H1 (cell line): Measurements from ENCODE around the gene FAM81A. TPM values are rescaled to one million over a fixed set of nuclear protein-coding genes. Genes with fewer than 3 reads are reported as not detected.

Experiments used
- CTCF ChIA-PET: fragments of 300-600 bp; sonication (Branson Sonifier 250); formaldehyde crosslinking; loops from one replicate; lab custom pipeline; 2021; ENCODE audit not compliant: partially characterized antibody; lab: Charles Lee
- POLR2A ChIA-PET: fragments of 300-600 bp; sonication (Branson Sonifier 250); formaldehyde crosslinking; loops from one replicate; lab custom pipeline; 2021; ENCODE audit warnings: inconsistent platforms; ENCODE audit not compliant: partially characterized antibody; lab: Charles Lee
- DNase-seq, 2 experiments: peaks; one replicate each; pipeline versions ENCODE4 v3.0.0 to v3.0.0-alpha.2; 2010 to 2022; ENCODE audit warnings: low spot score in 2 of 2, low read depth in 1 of 2, mixed read lengths in 1 of 2
- FAIRE-seq: peaks from 2 replicates; lab custom pipeline; 2011; peaks lifted over from hg19 to GRCh38; lab: Jason Lieb, UNC
- H2AFZ ChIP-seq: 2 replicates; pipeline ENCODE4 v1.8.1; 2012; ENCODE audit warnings: low read length, inconsistent platforms
- H2AK5ac ChIP-seq: 2 replicates; pipeline ENCODE4 v1.6.1; 2013; ENCODE audit warnings: low read depth, low read length
- H2BK120ac ChIP-seq: replicated peaks from 2 replicates; pipeline ENCODE3; 2013; ENCODE audit warnings: low read depth, low read length, inconsistent platforms
- H2BK12ac ChIP-seq: 2 replicates; pipeline ENCODE4 v1.6.1; 2013; ENCODE audit warnings: low read depth, low read length
- H2BK15ac ChIP-seq: 2 replicates; pipeline ENCODE4 v1.6.1; 2013; ENCODE audit warnings: low read length
- H2BK20ac ChIP-seq: 2 replicates; pipeline ENCODE4 v1.6.1; 2013; ENCODE audit warnings: low read length
- H2BK5ac ChIP-seq: 2 replicates; pipeline ENCODE4 v1.6.1; 2013; ENCODE audit warnings: low read depth, low read length
- H3K14ac ChIP-seq: 2 replicates; pipeline ENCODE4 v1.6.1; 2013; ENCODE audit warnings: inconsistent platforms; ENCODE audit not compliant: insufficient read length
- H3K18ac ChIP-seq: 2 replicates; pipeline ENCODE4 v1.6.1; 2013; ENCODE audit warnings: low read length; ENCODE audit errors: extremely low read depth
- H3K23ac ChIP-seq: 2 replicates; pipeline ENCODE4 v1.6.1; 2013; ENCODE audit warnings: inconsistent platforms; ENCODE audit not compliant: insufficient read length
- H3K23me2 ChIP-seq: 2 replicates; pipeline ENCODE4 v1.6.1; 2013; ENCODE audit warnings: low read depth, low read length
- H3K27ac ChIP-seq: 2 replicates; pipeline ENCODE4 v1.6.1; 2011; ENCODE audit warnings: low read depth, low read length, inconsistent platforms
- H3K27me3 ChIP-seq, 4 experiments: replicated peaks in 1 of 4; 1 replicate in 1 of 4; 2 replicates in 3 of 4; pipeline versions ENCODE4 v1.6.1 to v1.8.1; 2011 to 2013; ENCODE audit warnings: low read length in 3 of 4, mild to moderate bottlenecking in 3 of 4, inconsistent platforms in 2 of 4, mixed read lengths in 2 of 4, moderate library complexity in 1 of 4; ENCODE audit not compliant: control insufficient read depth in 3 of 4, insufficient read depth in 3 of 4; ENCODE audit errors: extremely low read depth in 1 of 4
- H3K36me3 ChIP-seq, 4 experiments: 2 replicates each; pipeline versions ENCODE4 v1.6.1 to v1.8.1; 2011 to 2013; ENCODE audit warnings: mild to moderate bottlenecking in 4 of 4, low read length in 3 of 4, moderate library complexity in 2 of 4, control low read depth in 1 of 4, inconsistent platforms in 1 of 4; ENCODE audit not compliant: insufficient read depth in 4 of 4, control insufficient read depth in 2 of 4
- H3K4ac ChIP-seq: replicated peaks from 2 replicates; pipeline ENCODE3; 2013; ENCODE audit warnings: low read length, low read depth, mixed read lengths, inconsistent platforms; ENCODE audit not compliant: insufficient read length
- H3K4me1 ChIP-seq, 4 experiments: replicated peaks in 1 of 4; 1 replicate in 1 of 4; 2 replicates in 3 of 4; pipeline versions ENCODE4 v1.6.1 to v1.8.1; 2011 to 2013; ENCODE audit warnings: low read length in 3 of 4, inconsistent platforms in 2 of 4, mixed read lengths in 1 of 4; ENCODE audit not compliant: insufficient read depth in 4 of 4, control insufficient read depth in 3 of 4
- H3K4me2 ChIP-seq, 2 experiments: 2 replicates each; pipeline versions ENCODE4 v1.6.1 to v1.8.1; 2011 to 2013; ENCODE audit warnings: low read depth in 2 of 2, low read length in 2 of 2, control low read depth in 1 of 2, inconsistent platforms in 1 of 2, mild to moderate bottlenecking in 1 of 2; ENCODE audit not compliant: insufficient read depth in 1 of 2
- H3K4me3 ChIP-seq, 4 experiments: fragments of 200-600, 300-600 bp in 1 of 4; sonication (generic), shearing (Covaris generic), sonication (Bioruptor Twin) in 1 of 4; 2 replicates each; pipeline versions ENCODE4 v1.5.1 to v1.8.1; 2011 to 2016; ENCODE audit warnings: low read length in 4 of 4, low read depth in 3 of 4, control low read depth in 2 of 4, inconsistent platforms in 2 of 4, mild to moderate bottlenecking in 2 of 4, mixed read lengths in 1 of 4, moderate library complexity in 1 of 4; ENCODE audit not compliant: insufficient read depth in 2 of 4; ENCODE audit errors: extremely low read depth in 1 of 4
- H3K56ac ChIP-seq: replicated peaks from 2 replicates; pipeline ENCODE3; 2013; ENCODE audit warnings: low read depth, mild to moderate bottlenecking, mixed read lengths, low read length, inconsistent platforms; ENCODE audit not compliant: insufficient read length
- H3K79me1 ChIP-seq: 2 replicates; pipeline ENCODE4 v1.6.1; 2013; ENCODE audit warnings: low read depth, low read length, control low read depth
- H3K79me2 ChIP-seq, 2 experiments: 2 replicates each; pipeline versions ENCODE4 v1.6.1 to v1.8.1; 2012 to 2013; ENCODE audit warnings: low read length in 2 of 2, mild to moderate bottlenecking in 2 of 2, inconsistent platforms in 1 of 2; ENCODE audit not compliant: insufficient read depth in 2 of 2, control insufficient read depth in 1 of 2
- H3K9ac ChIP-seq, 4 experiments: replicated peaks in 1 of 4; 1 replicate in 1 of 4; 2 replicates in 3 of 4; pipeline versions ENCODE4 v1.6.1 to v1.8.1; 2011 to 2013; ENCODE audit warnings: low read depth in 3 of 4, low read length in 3 of 4, control low read depth in 2 of 4, mild to moderate bottlenecking in 2 of 4, moderate library complexity in 2 of 4, inconsistent platforms in 1 of 4; ENCODE audit errors: extremely low read depth in 1 of 4
- H3K9me3 ChIP-seq, 2 experiments: 2 replicates each; pipeline versions ENCODE4 v1.6.1 to v1.8.1; 2012 to 2013; ENCODE audit warnings: mild to moderate bottlenecking in 2 of 2, moderate library complexity in 2 of 2, control low read depth in 1 of 2, inconsistent platforms in 1 of 2, low read depth in 1 of 2, low read length in 1 of 2, mixed read lengths in 1 of 2; ENCODE audit not compliant: insufficient read depth in 2 of 2
- H4K20me1 ChIP-seq, 2 experiments: replicated peaks in 1 of 2; 2 replicates each; pipeline versions ENCODE3 to v1.8.1; 2011 to 2013; ENCODE audit warnings: inconsistent platforms in 2 of 2, low read length in 2 of 2, mild to moderate bottlenecking in 1 of 2; ENCODE audit not compliant: insufficient read depth in 2 of 2, control insufficient read depth in 1 of 2
- H4K5ac ChIP-seq: 2 replicates; pipeline ENCODE4 v1.6.1; 2013; ENCODE audit warnings: low read length, low read depth, mixed read lengths, inconsistent platforms; ENCODE audit not compliant: insufficient read length
- H4K8ac ChIP-seq: 2 replicates; pipeline ENCODE4 v1.8.0; 2013; ENCODE audit warnings: mild to moderate bottlenecking, moderate library complexity, low read length, inconsistent platforms; ENCODE audit not compliant: insufficient read depth; ENCODE audit errors: extremely low read depth
- H4K91ac ChIP-seq: replicated peaks from 2 replicates; pipeline ENCODE3; 2013; ENCODE audit warnings: low read length, mixed read lengths, inconsistent platforms; ENCODE audit not compliant: insufficient read length
- BCL11A ChIP-seq, 2 experiments: IDR thresholded peaks; one replicate each; pipeline ENCODE4 v1.6.1; 2011; ENCODE audit warnings: low read depth in 2 of 2, low read length in 2 of 2, mild to moderate bottlenecking in 2 of 2
- BRCA1 ChIP-seq: IDR thresholded peaks from 2 replicates; pipeline ENCODE4 v1.6.1; 2012; ENCODE audit warnings: low read depth, low read length, improper control_type of control experiment
- CEBPB ChIP-seq: IDR thresholded peaks from 2 replicates; pipeline ENCODE4 v1.6.1; 2012; ENCODE audit warnings: low read depth, low read length
- EP300 ChIP-seq, 2 experiments: IDR thresholded peaks; 1 replicate in 1 of 2; 2 replicates in 1 of 2; pipeline ENCODE4 v1.6.1; 2011 to 2012; ENCODE audit warnings: low read depth in 2 of 2, low read length in 2 of 2, mild to moderate bottlenecking in 2 of 2, borderline replicate concordance in 1 of 2, inconsistent platforms in 1 of 2, moderate library complexity in 1 of 2
- HDAC6 ChIP-seq: IDR thresholded peaks from one replicate; pipeline ENCODE4 v1.7.1; 2012; ENCODE audit warnings: low read depth, mild to moderate bottlenecking, inconsistent platforms, low read length, moderate library complexity
- JUN ChIP-seq: IDR thresholded peaks from 2 replicates; pipeline ENCODE4 v1.6.1; 2011; ENCODE audit warnings: low read depth, mild to moderate bottlenecking, improper control_type of control experiment, low read length
- JUND ChIP-seq: IDR thresholded peaks from 2 replicates; pipeline ENCODE4 v1.6.1; 2011; ENCODE audit warnings: mild to moderate bottlenecking, improper control_type of control experiment, low read length
- MAX ChIP-seq: IDR thresholded peaks from 2 replicates; pipeline ENCODE4 v1.6.1; 2012; ENCODE audit warnings: inconsistent platforms
- RBBP5 ChIP-seq: IDR thresholded peaks from 2 replicates; pipeline ENCODE4 v1.7.1; 2012; ENCODE audit warnings: low read depth, mild to moderate bottlenecking, inconsistent platforms, low read length, moderate library complexity, borderline replicate concordance
- SIX5 ChIP-seq: IDR thresholded peaks from 2 replicates; pipeline ENCODE4 v1.6.1; 2011; ENCODE audit warnings: mild to moderate bottlenecking, low read depth, low read length
- SUZ12 ChIP-seq: fragments of 200-600 bp; sonication (generic); IDR thresholded peaks from 2 replicates; pipeline ENCODE4 v1.6.1; 2012; ENCODE audit warnings: mild to moderate bottlenecking, inconsistent platforms, low read length, moderate library complexity, mixed read lengths
- TAF7 ChIP-seq: optimal IDR thresholded peaks from 2 replicates; pipeline ENCODE3; 2011; ENCODE audit warnings: low read depth, mild to moderate bottlenecking, inconsistent platforms, low read length, moderate library complexity, borderline replicate concordance
- ZNF274 ChIP-seq: IDR thresholded peaks from 2 replicates; pipeline ENCODE4 v1.7.0; 2012; ENCODE audit warnings: low read length, borderline replicate concordance; ENCODE audit errors: extremely low read depth
- WGBS, 2 experiments: shearing (Covaris generic) in 1 of 2; methylation state at CpG; one replicate each; pipeline versions ENCODE4 v1.1.6 to v1.1.7; 2013 to 2015; ENCODE audit warnings: low lambda C conversion rate in 2 of 2, mixed read lengths in 2 of 2, inconsistent platforms in 1 of 2, low coverage in 1 of 2, missing lambda C conversion rate in 1 of 2; ENCODE audit not compliant: insufficient replicate concordance in 2 of 2, insufficient coverage in 1 of 2, insufficient read length in 1 of 2; ENCODE audit errors: extremely low coverage in 1 of 2, missing lambda C conversion rate in 1 of 2; 5-methylcytosine and 5-hydroxymethylcytosine counted together
- polyA plus RNA-seq, 7 experiments: library from polyadenylated mRNA; depleted of rRNA in 3 of 7; stranded (reverse) in 5 of 7; unstranded in 2 of 7; fragments of >200 nt in 5 of 7; fragments of 200-250 nt in 2 of 7; gene quantifications; 1 replicate in 5 of 7; 2 replicates in 1 of 7; 4 replicates in 1 of 7; pipeline versions ENCODE4 v1.2.1 to v1.2.3, GENCODE V29; 2011 to 2013; ENCODE audit warnings: missing spikeins in 2 of 7, mixed read lengths in 2 of 7
- total RNA-seq: library from RNA; stranded (reverse); fragmentation: NEBNext Ultra II Directional; extraction: Animal tissue kit (Norgen Biotek cat#: 25700); gene quantifications from 2 replicates; pipeline ENCODE4 v1.2.1, GENCODE V29; 2021

Gene FAM81A
- total and polyA plus RNA-seq, 2 of the 8 experiments (the other 6 are each of a cell fraction or from before 2014, with no cell fraction given): 0.56 to 3.0 TPM

GRCh38 chr15:59516655-59517461, 78.9 kb downstream of the FAM81A start:
- FAIRE-seq: no peak
- no peak for TF ChIP-seq BRCA1
- no peak for TF ChIP-seq RBBP5
- no peak for TF ChIP-seq HDAC6
- no peak for TF ChIP-seq EP300 (IDR thresholded peaks at IDR 0.05; ENCODE audit: borderline replicate concordance in 1 of 2, low read depth in 2 of 2, low read length in 2 of 2)
- TF ChIP-seq TAF7: no peak
- no peak for TF ChIP-seq CEBPB
- TF ChIP-seq SUZ12: no peak
- no peak for TF ChIP-seq JUN
- TF ChIP-seq JUND: no peak
- TF ChIP-seq MAX: no peak
- no peak for TF ChIP-seq SIX5
- no peak for TF ChIP-seq ZNF274
- TF ChIP-seq BCL11A (IDR thresholded peaks at IDR 0.05; ENCODE audit: low read depth in 2 of 2, low read length in 2 of 2): no peak

More at GRCh38 chr15:59516655-59517461, 78.9 kb downstream of the FAM81A start:
- H3K56ac ChIP-seq: no peak overlapping the region
- H3K4me2 ChIP-seq: no peak overlapping the region
- no peaks in the 10 kb centered on the region for H4K20me1 ChIP-seq
- no peaks in the 10 kb centered on the region for H3K36me3 ChIP-seq
- H2BK15ac ChIP-seq: no peak overlapping the region
- no peak overlapping the region for H2AK5ac ChIP-seq
- no peaks in the 10 kb centered on the region for H3K79me1 ChIP-seq
- no peak overlapping the region for H4K8ac ChIP-seq
- H3K9ac ChIP-seq: no peak overlapping the region
- no peak overlapping the region for H3K4me3 ChIP-seq
- no peak overlapping the region for H2AFZ ChIP-seq
- no peaks in the 10 kb centered on the region for H3K79me2 ChIP-seq
- CTCF ChIA-PET: interaction anchor here (1.0 to 8.3 kb wide), 10 partner anchors 10 to 370 kb away, joined by 3 to 54 read pairs (median 4); partner anchors contain the start of gene GCNT3
- H2BK20ac ChIP-seq: no peak overlapping the region
- WGBS, 2 experiments: 93% methylated on average over 9 of the region's 9 CpGs; no CpG with 5 or more reads in 1 of the 2 experiments
- no peaks in the 10 kb centered on the region for H3K9me3 ChIP-seq
- no peak overlapping the region for H3K4ac ChIP-seq
- H2BK5ac ChIP-seq: no peak overlapping the region
- no peak overlapping the region for H3K14ac ChIP-seq
- no peaks in the 10 kb centered on the region; the same call in 1 of the 2 replicates for H3K23me2 ChIP-seq
- H4K5ac ChIP-seq: no peak overlapping the region
- no peak for DNase-seq
- H2BK120ac ChIP-seq: no peak overlapping the region
- H4K91ac ChIP-seq: no peak overlapping the region
- H3K4me1 ChIP-seq: no peaks in the 10 kb centered on the region
- H3K27me3 ChIP-seq: no peaks in the 10 kb centered on the region
- H2BK12ac ChIP-seq: no peak overlapping the region
- H3K18ac ChIP-seq: no peak overlapping the region
- no peak overlapping the region for H3K23ac ChIP-seq
- POLR2A ChIA-PET: no interaction called here
- H3K27ac ChIP-seq: no peak overlapping the region
